Measurements from ENCODE around the gene PBX1.

DNA sequence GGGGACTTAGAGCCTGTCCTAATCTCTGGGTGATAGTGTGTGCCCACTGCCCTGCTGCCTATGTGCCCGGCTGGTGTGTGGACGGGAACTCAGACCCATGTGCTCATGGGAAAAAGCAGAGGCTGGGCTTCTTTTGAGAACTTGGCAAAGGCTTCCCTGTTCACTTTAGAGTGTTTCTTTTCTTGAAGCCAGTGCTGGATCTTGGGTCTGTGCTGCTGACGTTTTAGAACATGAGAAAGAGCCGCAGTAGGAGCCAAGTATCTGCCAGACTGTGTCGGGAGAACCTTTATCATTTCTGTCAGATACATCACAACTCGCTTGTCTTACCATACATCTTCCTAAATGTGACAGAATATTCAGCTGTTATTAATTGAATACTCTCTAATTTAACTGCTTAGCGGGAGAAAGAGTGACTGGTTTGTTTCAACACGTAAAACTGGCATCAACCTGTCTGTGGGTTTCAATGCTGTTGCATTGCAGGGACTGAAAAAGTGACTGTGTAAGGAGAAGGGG lies 195.2 kb downstream of the PBX1 start:
- TF ChIP-seq CTCF (IDR thresholded peaks at IDR 0.05; ENCODE audit: poor library complexity) (no peak), EZH2 (IDR thresholded peaks at IDR 0.05; ENCODE audit: borderline replicate concordance) (no peak)
